Naive thymus-derived CD4-positive, alpha-beta T cell (primary cell): ENCODE data around the gene ZNG1A. TPM values are rescaled to one million over a fixed set of nuclear protein-coding genes. Genes with fewer than 3 reads are reported as not detected.
"Not testable (repeated sequence)": the region's sequence is repeated elsewhere in the genome, so short reads cannot be mapped to it uniquely, and the experiment has no call there.

ENCODE experiments used
- ATAC-seq: fragments of 150-1000 bp; cut with Tn5 transposase; 2 replicates; pipeline ENCODE4 v1.10.0; 2021; ENCODE audit warnings: mild to moderate bottlenecking, moderate library complexity
- CTCF ChIA-PET: fragments of 350-600 bp; sonication (Branson Sonifier 250); formaldehyde crosslinking; loops from one replicate; lab custom pipeline; 2021; ENCODE audit warnings: antibody characterized with exemption; lab: Charles Lee
- POLR2A ChIA-PET: fragments of 350-600 bp; sonication (Branson Sonifier 250); formaldehyde crosslinking; loops from one replicate; lab custom pipeline; 2021; ENCODE audit warnings: antibody characterized with exemption, inconsistent platforms; lab: Charles Lee
- DNase-seq, 9 donors: peaks; one replicate each; pipeline versions ENCODE4 v3.0.0 to v3.0.0-alpha.2; 2020 to 2022; ENCODE audit warnings: mixed read lengths in 1 of 9
- H3K27ac ChIP-seq: one replicate; pipeline ENCODE4 v1.7.0; 2013; ENCODE audit warnings: mild to moderate bottlenecking, low read depth, low read length, moderate library complexity
- H3K27me3 ChIP-seq, 2 donors: one replicate each; pipeline ENCODE4 v1.7.0; 2013; ENCODE audit warnings: low read length in 2 of 2, mild to moderate bottlenecking in 2 of 2, moderate library complexity in 2 of 2; ENCODE audit not compliant: control insufficient read depth in 2 of 2, insufficient read depth in 2 of 2
- H3K36me3 ChIP-seq, 3 experiments: 1 replicate in 2 of 3; 2 replicates in 1 of 3; pipeline ENCODE4 v1.7.0; 2013; ENCODE audit warnings: low read length in 3 of 3, mild to moderate bottlenecking in 3 of 3, moderate library complexity in 1 of 3; ENCODE audit not compliant: insufficient read depth in 3 of 3, control insufficient read depth in 2 of 3
- H3K4me1 ChIP-seq, 2 donors: one replicate each; pipeline ENCODE4 v1.7.0; 2013; ENCODE audit warnings: low read length in 2 of 2, mild to moderate bottlenecking in 2 of 2, moderate library complexity in 1 of 2; ENCODE audit not compliant: control insufficient read depth in 2 of 2, insufficient read depth in 2 of 2
- H3K4me3 ChIP-seq: 2 replicates; pipeline ENCODE4 v1.7.0; 2013; ENCODE audit warnings: mild to moderate bottlenecking, low read length
- H3K9me3 ChIP-seq, 3 experiments: 1 replicate in 2 of 3; 2 replicates in 1 of 3; pipeline ENCODE4 v1.7.0; 2013; ENCODE audit warnings: low read length in 3 of 3; ENCODE audit not compliant: control insufficient read depth in 2 of 3
- H3K27ac Mint-ChIP-seq, 9 donors: one replicate each; pipeline ENCODE4 v1.8.0; 2020 to 2022; ENCODE audit warnings: mixed read lengths in 9 of 9, mild to moderate bottlenecking in 8 of 9, moderate library complexity in 5 of 9, inconsistent platforms in 2 of 9
- H3K27me3 Mint-ChIP-seq, 5 donors: one replicate each; pipeline ENCODE4 v1.8.0; 2021 to 2022; ENCODE audit warnings: mixed read lengths in 5 of 5, mild to moderate bottlenecking in 1 of 5
- H3K36me3 Mint-ChIP-seq, 5 donors: one replicate each; pipeline ENCODE4 v1.8.0; 2020 to 2022; ENCODE audit warnings: mixed read lengths in 5 of 5, mild to moderate bottlenecking in 3 of 5, inconsistent platforms in 1 of 5
- H3K4me1 Mint-ChIP-seq, 7 donors: one replicate each; pipeline ENCODE4 v1.8.0; 2020 to 2022; ENCODE audit warnings: mixed read lengths in 7 of 7, mild to moderate bottlenecking in 3 of 7, inconsistent platforms in 1 of 7
- H3K4me3 Mint-ChIP-seq, 10 donors: one replicate each; pipeline ENCODE4 v1.8.0; 2020 to 2022; ENCODE audit warnings: mild to moderate bottlenecking in 10 of 10, mixed read lengths in 10 of 10, moderate library complexity in 6 of 10, inconsistent platforms in 2 of 10
- H3K9me3 Mint-ChIP-seq, 11 donors: one replicate each; pipeline ENCODE4 v1.8.0; 2020 to 2022; ENCODE audit warnings: mixed read lengths in 11 of 11, mild to moderate bottlenecking in 4 of 11, inconsistent platforms in 1 of 11, moderate library complexity in 1 of 11
- intact Hi-C, 2 donors: fragments of 100-400 bp; cut with micrococcal nuclease; formaldehyde crosslinking; loops; one replicate each; pipeline ENCODE4 v1.15.1; 2023
- polyA plus RNA-seq, 2 donors: library from polyadenylated mRNA; unstranded; fragments of 300-500 nt; fragmentation: Illumina TruSeq; gene quantifications; one replicate each; pipeline ENCODE4 v1.2.3, GENCODE V29; 2021
- total RNA-seq, 6 experiments: library from RNA in 5 of 6; stranded (reverse) in 5 of 6; gene quantifications; 1 replicate in 5 of 6; 2 replicates in 1 of 6; pipeline ENCODE4 v1.2.3 and lab custom pipeline; 2021 to 2026

ZNG1A gene
- total RNA-seq (10 to 100 TPM; 18.1 to 30.6 (median 27.6) TPM), polyA plus RNA-seq (10 to 100 TPM; 16.4 to 27.2 TPM), total RNA-seq (lab: John Stamatoyannopoulos, UW) (5.7 reads per million, percentile 26 among the genes with 10 or more reads in this experiment)

DNA sequence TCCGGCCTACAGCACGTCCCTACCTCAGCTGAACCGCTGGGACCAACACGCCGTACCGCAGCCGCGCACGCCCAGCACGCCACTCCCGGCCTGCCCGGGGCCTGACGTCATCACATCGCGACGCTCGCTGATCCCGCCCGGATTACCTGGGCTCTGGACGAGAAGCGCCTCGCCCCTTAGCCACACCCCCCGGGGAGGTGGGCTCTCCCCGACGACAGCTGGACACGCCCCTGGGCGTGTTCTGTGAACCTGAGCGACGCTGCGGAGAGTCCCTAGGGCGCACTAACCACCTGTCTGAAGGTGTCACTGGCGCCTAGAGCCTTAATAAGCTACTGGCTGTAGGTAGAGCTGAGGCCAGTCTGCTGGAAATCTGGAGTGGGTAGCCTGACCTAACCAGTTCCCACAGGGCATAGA is at the start of gene ZNG1A:
TSS of gene ZNG1A (minus strand) at position 87 of the 414 bp plus-strand sequence. CDS start 87 bp downstream, outside the sequence.
- POLR2A ChIA-PET, H3K27me3 Mint-ChIP-seq, H3K9me3 Mint-ChIP-seq, H3K36me3 ChIP-seq, H3K36me3 Mint-ChIP-seq, H3K27me3 ChIP-seq, H3K9me3 ChIP-seq, CTCF ChIA-PET, H3K4me1 ChIP-seq, H3K4me3 ChIP-seq: not testable (repeated sequence)
- peak in 6 of 9 donors; percentile 72 to 95 (median 88) for DNase-seq
- Mint-ChIP-seq H3K4me3 (peak within 1 kb of the TSS; percentile 45 to 83 (median 76)), H3K27ac (peak within 1 kb of the TSS in 8 of 9 donors; percentile 25 to 94 (median 90)), H3K4me1 (peaks cover 0 to 14% (median 7%) of the 10 kb centered on the region in 7 donors)
- intact Hi-C loops: loop anchor here in 1 of 2 donors (5.0 kb wide), 1 partner anchor 93 kb away; no protein-coding TSS in a partner anchor
- peak; percentile 75 for ATAC-seq
- H3K27ac ChIP-seq: peak within 1 kb of the TSS; percentile 60

DNA sequence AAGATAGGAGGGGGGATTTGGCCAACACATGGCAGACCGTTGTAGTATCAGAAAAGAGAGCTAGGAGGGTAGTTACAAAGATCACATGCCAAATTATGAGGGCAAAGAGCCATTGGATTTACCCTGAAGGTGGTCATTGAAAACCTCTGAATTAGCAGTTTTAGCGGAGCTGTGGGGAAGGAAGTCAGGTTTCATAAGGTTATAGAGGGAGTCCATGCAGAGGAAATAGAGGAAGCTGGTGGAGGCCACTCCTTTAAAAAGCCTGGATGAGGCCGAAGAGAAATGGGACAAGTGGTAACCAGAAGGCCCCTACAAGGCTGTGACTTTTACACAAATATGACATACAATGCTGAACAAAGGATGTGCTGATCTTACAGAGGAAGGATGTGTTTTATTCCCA is 49.0 kb upstream of the ZNG1A start:
- peaks cover 0 to 4% (median 0%) of the 10 kb centered on the region in 11 donors for H3K9me3 Mint-ChIP-seq
- Histone ChIP-seq H3K4me1 (no peaks in the 10 kb centered on the region), H3K9me3 (no peaks in the 10 kb centered on the region), H3K27ac (no peak overlapping the region), H3K27me3 (no peaks in the 10 kb centered on the region), H3K36me3 (no peaks in the 10 kb centered on the region), H3K4me3 (no peak overlapping the region)
- peaks cover 0 to 27% (median 0%) of the 10 kb centered on the region in 5 donors for H3K36me3 Mint-ChIP-seq
- POLR2A ChIA-PET: interaction anchor here (0.5 kb wide), 1 partner anchor 9 kb away, joined by 3 read pairs; no protein-coding TSS in a partner anchor
- intact Hi-C loops: no loop called here
- H3K27ac Mint-ChIP-seq: no peak overlapping the region
- peaks cover 0 to 4% (median 0%) of the 10 kb centered on the region in 5 donors for H3K27me3 Mint-ChIP-seq
- peaks cover 0 to 11% (median 3%) of the 10 kb centered on the region in 7 donors for H3K4me1 Mint-ChIP-seq
- DNase-seq (no peak), ATAC-seq (peak; percentile 62)
- H3K4me3 Mint-ChIP-seq: no peak overlapping the region
- CTCF ChIA-PET: no interaction called here

DNA sequence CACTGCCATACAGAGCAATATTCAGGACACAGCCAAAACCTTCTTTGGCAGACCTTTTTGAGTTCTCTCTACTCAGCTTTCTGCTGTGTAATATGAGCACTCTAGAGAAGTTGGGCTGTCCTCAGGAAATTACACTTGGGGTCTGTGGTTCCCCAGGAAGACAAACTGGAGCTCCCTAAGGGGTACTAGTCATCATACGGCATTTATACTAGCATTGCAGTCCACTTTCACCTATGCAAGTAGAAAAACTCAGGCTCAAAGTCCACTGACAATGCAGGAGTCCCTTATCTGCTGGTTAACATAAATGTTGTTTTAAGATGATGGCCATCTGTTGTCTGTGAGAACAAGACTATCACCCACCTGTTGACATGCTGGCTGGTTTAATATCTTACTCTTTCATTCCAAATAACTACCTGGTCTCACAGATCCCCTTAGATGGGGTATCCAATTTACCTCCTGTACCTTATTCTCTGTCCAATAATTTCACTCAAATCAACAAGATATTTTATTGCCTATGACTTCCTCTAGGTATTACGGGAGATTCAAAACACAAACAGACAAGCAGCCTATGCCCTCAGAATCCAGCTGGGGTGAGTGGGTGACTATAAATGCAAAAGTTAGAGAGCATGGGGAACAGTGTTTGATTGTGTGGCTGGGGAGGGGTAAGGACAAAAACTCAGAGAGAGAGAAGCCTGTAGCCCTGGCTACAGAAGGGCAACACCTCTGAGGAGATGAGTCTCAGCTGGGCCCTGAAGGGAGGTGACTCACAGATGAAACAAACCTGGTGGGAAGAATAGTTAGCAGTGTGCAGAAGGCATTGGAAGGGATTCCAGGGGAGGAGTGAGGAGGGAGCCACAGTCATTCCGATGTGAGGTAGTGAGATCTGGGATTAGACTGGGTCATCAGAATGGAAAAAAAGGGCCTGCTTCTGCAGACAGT is 46.0 kb upstream of the ZNG1A start:
- Histone ChIP-seq H3K36me3 (no peaks in the 10 kb centered on the region), H3K9me3 (no peaks in the 10 kb centered on the region), H3K4me1 (peaks cover 0 to 6% of the 10 kb centered on the region in 2 donors), H3K4me3 (no peak overlapping the region), H3K27me3 (no peaks in the 10 kb centered on the region), H3K27ac (no peak overlapping the region)
- Mint-ChIP-seq H3K27ac (no peak overlapping the region), H3K27me3 (peaks cover 0 to 11% (median 0%) of the 10 kb centered on the region in 5 donors), H3K4me1 (peaks cover 0 to 31% (median 9%) of the 10 kb centered on the region in 7 donors), H3K4me3 (peak overlapping the region in 1 of 10 donors; percentile 32), H3K36me3 (peaks cover 0 to 31% (median 0%) of the 10 kb centered on the region in 5 donors), H3K9me3 (peaks cover 0 to 4% (median 0%) of the 10 kb centered on the region in 11 donors)
- peak; percentile 26 for ATAC-seq
- POLR2A ChIA-PET: interaction anchor here (0.7 kb wide), 1 partner anchor 106 kb away, joined by 4 read pairs; no protein-coding TSS in a partner anchor
- CTCF ChIA-PET: interaction anchor here (1.1 to 1.5 kb wide), 2 partner anchors 9 to 57 kb away, joined by 3 read pairs; no protein-coding TSS in a partner anchor
- intact Hi-C loops: no loop called here
- DNase-seq: no peak

DNA sequence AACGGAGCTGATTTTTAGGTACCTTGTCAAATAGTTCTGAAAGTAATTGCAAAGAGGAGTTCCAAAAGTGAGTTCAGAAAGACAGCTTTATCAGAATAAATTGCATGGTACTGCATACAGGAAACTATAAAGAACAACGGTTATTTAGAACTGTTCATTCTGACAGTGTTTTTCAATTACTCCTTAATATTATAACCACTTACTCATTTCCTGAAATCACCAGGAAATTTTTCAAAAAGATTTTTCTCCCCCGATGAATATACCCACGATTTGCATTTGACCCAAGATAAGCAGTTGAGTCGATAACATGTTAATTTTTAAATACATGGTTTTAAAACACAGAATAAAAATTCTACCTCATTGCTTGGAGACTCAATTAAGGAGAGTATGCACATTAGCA is 45.2 kb upstream of the ZNG1A start:
- POLR2A ChIA-PET: no interaction called here
- H3K4me3 ChIP-seq: no peak overlapping the region

DNA sequence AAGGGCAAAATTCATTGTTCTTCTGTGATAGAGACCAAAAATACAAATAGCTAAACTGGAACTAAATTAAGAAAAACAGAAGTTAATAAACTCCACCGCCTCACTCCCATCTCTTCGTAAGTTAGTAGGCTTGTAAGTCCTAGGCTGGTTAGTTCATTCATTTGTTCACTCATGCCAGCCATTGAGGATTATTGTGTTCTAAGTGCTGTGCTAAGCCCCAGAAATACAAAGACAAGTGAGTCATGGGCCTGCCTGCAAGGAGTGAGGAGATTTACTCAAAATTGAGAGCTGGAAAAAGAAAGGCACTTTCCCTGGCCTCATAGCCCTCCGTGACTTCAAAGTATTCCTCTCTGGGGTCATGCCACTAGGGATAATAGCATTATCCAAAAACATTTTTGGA is 44.3 kb upstream of the ZNG1A start:
- DNase-seq (no peak), ATAC-seq (no peak)
- POLR2A ChIA-PET: no interaction called here
- CTCF ChIA-PET: interaction anchor here (1.5 kb wide), 1 partner anchor 7 kb away, joined by 3 read pairs; no protein-coding TSS in a partner anchor
- Mint-ChIP-seq H3K9me3 (peaks cover 0 to 4% (median 0%) of the 10 kb centered on the region in 11 donors), H3K27me3 (peaks cover 0 to 12% (median 0%) of the 10 kb centered on the region in 5 donors), H3K27ac (peak overlapping the region in 1 of 9 donors; percentile 78), H3K36me3 (peaks cover 0 to 26% (median 0%) of the 10 kb centered on the region in 5 donors), H3K4me1 (peaks cover 0 to 34% (median 10%) of the 10 kb centered on the region in 7 donors), H3K4me3 (peak overlapping the region in 1 of 10 donors; percentile 79)
- H3K27me3 ChIP-seq: no peaks in the 10 kb centered on the region
- H3K4me3 ChIP-seq: no peak overlapping the region
- peaks cover 0 to 6% of the 10 kb centered on the region in 2 donors for H3K4me1 ChIP-seq
- no peak overlapping the region for H3K27ac ChIP-seq
- no peaks in the 10 kb centered on the region for H3K9me3 ChIP-seq
- intact Hi-C loops: loop anchor here in 1 of 2 donors (1.0 to 2.0 kb wide), 2 partner anchors 8 to 16 kb away; no protein-coding TSS in a partner anchor
- no peaks in the 10 kb centered on the region for H3K36me3 ChIP-seq

More for the DNA sequence above, 45.2 kb upstream of the ZNG1A start:
- H3K4me1 ChIP-seq: peaks cover 0 to 6% of the 10 kb centered on the region in 2 donors
- CTCF ChIA-PET: interaction anchor here (1.1 to 1.5 kb wide), 2 partner anchors 8 to 58 kb away, joined by 3 read pairs; no protein-coding TSS in a partner anchor
- no peak for ATAC-seq
- no peaks in the 10 kb centered on the region for H3K9me3 ChIP-seq
- Mint-ChIP-seq H3K4me1 (peaks cover 0 to 34% (median 10%) of the 10 kb centered on the region in 7 donors), H3K36me3 (peaks cover 0 to 25% (median 0%) of the 10 kb centered on the region in 5 donors), H3K27me3 (peaks cover 0 to 12% (median 0%) of the 10 kb centered on the region in 5 donors), H3K4me3 (peak overlapping the region in 1 of 10 donors; percentile 32), H3K27ac (no peak overlapping the region), H3K9me3 (peaks cover 0 to 4% (median 0%) of the 10 kb centered on the region in 11 donors)
- no peaks in the 10 kb centered on the region for H3K36me3 ChIP-seq
- intact Hi-C loops: no loop called here
- no peaks in the 10 kb centered on the region for H3K27me3 ChIP-seq
- H3K27ac ChIP-seq: no peak overlapping the region
- no peak for DNase-seq
